Measurements from ENCODE around the gene PMM1. TPM values are rescaled to one million over a fixed set of nuclear protein-coding genes. Genes with fewer than 3 reads are reported as not detected.

Gene PMM1
- total and polyA plus RNA-seq, 2 of the 13 experiments (the other 11 are each of a cell fraction or from before 2014, with no cell fraction given), result 17.8 to 95.6 TPM

GRCh38 chr22:41621099-41621910 is 31.7 kb upstream of the PMM1 start, which contains the start of gene XRCC6 (continued):
- no peak for TF ChIP-seq ZNF839 (CRISPR knock-in tag; IDR thresholded peaks at IDR 0.05; ENCODE audit: borderline replicate concordance)
- peak; percentile 82; the same call in 1 of the 2 replicates for TF ChIP-seq CSRNP1 (CRISPR knock-in tag; IDR thresholded peaks at IDR 0.05)
- peak; percentile 75 for TF ChIP-seq MNT (IDR thresholded peaks at IDR 0.05)
- no peak for TF ChIP-seq ZNF549 (CRISPR knock-in tag; IDR thresholded peaks at IDR 0.05)
- peak; percentile 99 for TF ChIP-seq ZHX2 (IDR thresholded peaks at IDR 0.05; ENCODE audit: low read depth)
- no peak for TF ChIP-seq ZHX2 (CRISPR knock-in tag; IDR thresholded peaks at IDR 0.05; ENCODE audit: borderline replicate concordance)
- no peak for TF ChIP-seq HNF4G (IDR thresholded peaks at IDR 0.05; ENCODE audit: borderline replicate concordance, low read depth, low read length)
- no peak for TF ChIP-seq HNF4G (CRISPR knock-in tag; IDR thresholded peaks at IDR 0.05; ENCODE audit: borderline replicate concordance, low read depth)
- TF ChIP-seq ADNP (CRISPR knock-in tag; IDR thresholded peaks at IDR 0.05), result no peak
- TF ChIP-seq ZNF7 (CRISPR knock-in tag; IDR thresholded peaks at IDR 0.05), result no peak
- TF ChIP-seq RBAK (CRISPR knock-in tag; IDR thresholded peaks at IDR 0.05), result no peak
- no peak for TF ChIP-seq THYN1 (CRISPR knock-in tag; IDR thresholded peaks at IDR 0.05; ENCODE audit: borderline replicate concordance, low read depth)
- peak; percentile 62; the same call in 1 of the 2 replicates for TF ChIP-seq ZNF75D (CRISPR knock-in tag; IDR thresholded peaks at IDR 0.05; ENCODE audit: borderline replicate concordance)
- TF ChIP-seq REPIN1 (CRISPR knock-in tag; IDR thresholded peaks at IDR 0.05; ENCODE audit: borderline replicate concordance, low read depth), result 0 out of 2 replicates have a peak, but pooled peaks have one; percentile 43
- TF ChIP-seq ZNF441 (CRISPR knock-in tag; IDR thresholded peaks at IDR 0.05; ENCODE audit: borderline replicate concordance), result peak; percentile 43; the same call in 1 of the 2 replicates
- peak; percentile 44; the same call in 1 of the 2 replicates for TF ChIP-seq HNRNPL (IDR thresholded peaks at IDR 0.05; ENCODE audit: low read depth, low read length)
- peak; percentile 89 for TF ChIP-seq YEATS4 (CRISPR knock-in tag; IDR thresholded peaks at IDR 0.05; ENCODE audit: borderline replicate concordance)
- TF ChIP-seq ZNF615 (CRISPR knock-in tag; IDR thresholded peaks at IDR 0.05; ENCODE audit: borderline replicate concordance), result 0 out of 2 replicates have a peak, but pooled peaks have one; percentile 81
- no peak for TF ChIP-seq ZNF567 (CRISPR knock-in tag; IDR thresholded peaks at IDR 0.05; ENCODE audit: borderline replicate concordance)

All from HepG2 (cell line).